Neural cell (in vitro differentiated cells): ENCODE results near the gene AMBN.

Experiments
- CTCF ChIP-seq: fragments of 450-650 bp; IDR thresholded peaks from 2 replicates; pipeline ENCODE4 v1.5.1; 2014; ENCODE audit warnings: antibody characterized with exemption, mild to moderate bottlenecking, moderate library complexity; ENCODE audit not compliant: poor library complexity, severe bottlenecking
- EP300 ChIP-seq: fragments of 450-650 bp; conservative IDR thresholded peaks from 2 replicates; pipeline ENCODE4 v1.6.1; 2014; ENCODE audit warnings: antibody characterized with exemption, mild to moderate bottlenecking, moderate library complexity; ENCODE audit not compliant: poor library complexity, severe bottlenecking
- EZH2 ChIP-seq: fragments of 200-600, 300-800 bp; shearing (Covaris generic), sonication (generic); IDR thresholded peaks from 2 replicates; pipeline ENCODE4 v1.6.1; 2014; ENCODE audit warnings: antibody characterized with exemption, low read length, borderline replicate concordance, mild to moderate bottlenecking; ENCODE audit not compliant: insufficient read depth, poor library complexity, severe bottlenecking
- REST ChIP-seq: IDR thresholded peaks from 2 replicates; pipeline ENCODE4 v1.6.1; 2012; ENCODE audit warnings: borderline replicate concordance
- TAF1 ChIP-seq: IDR thresholded peaks from 2 replicates; pipeline ENCODE4 v1.6.1; 2012; ENCODE audit warnings: low read depth

- no peak for TF ChIP-seq CTCF
- no peak for TF ChIP-seq REST
- no peak for TF ChIP-seq EP300
- TF ChIP-seq TAF1, result no peak
- no peak for TF ChIP-seq EZH2
These were observed 20.3 kb upstream of the AMBN start for GRCh38 chr4:70571772-70572171.
